ENCODE results near the gene RBFA. TPM values are rescaled to one million over a fixed set of nuclear protein-coding genes. Genes with fewer than 3 reads are reported as not detected.

The RBFA gene
- total and polyA plus RNA-seq, 2 donors (not counting 3 experiments of a cell fraction or from before 2014, with no cell fraction given) = 27.4 to 34.8 TPM

GRCh38 chr18:79989195-79989497, 45.1 kb upstream of the RBFA start:
- DNase-seq (ENCODE audit: low read depth, low spot score) = peak; percentile 11
- Histone ChIP-seq H3K27ac (ENCODE audit: insufficient read depth, low read depth, low read length) (no peak overlapping the region), H4K20me1 (replicated peaks; ENCODE audit: control insufficient read depth, extremely low read depth, insufficient read depth, low read length) (no peaks in the 10 kb centered on the region), H3K9ac (replicated peaks; ENCODE audit: extremely low read depth, insufficient read depth, low read length) (peak overlapping the region; percentile 67), H3K9me3 (replicated peaks; ENCODE audit: control insufficient read depth, insufficient read depth, low read length) (no peaks in the 10 kb centered on the region), H2AFZ (ENCODE audit: low read depth, low read length) (no peak overlapping the region), H3K4me3 (replicated peaks in 1 of 3; ENCODE audit: insufficient read depth in 1 of 3, low read depth in 1 of 3, low read length in 3 of 3) (peak overlapping the region in 2 of 3 experiments; percentile 96), H3K36me3 (ENCODE audit: control insufficient read depth in 2 of 2, extremely low read depth in 1 of 2, insufficient read depth in 2 of 2, low read length in 2 of 2) (peaks cover 2 to 4% of the 10 kb centered on the region in 2 experiments), H3K9me1 (replicated peaks; ENCODE audit: control insufficient read depth, extremely low read depth, insufficient read depth, low read length) (no peaks in the 10 kb centered on the region), H3K27me3 (ENCODE audit: control insufficient read depth in 2 of 2, insufficient read depth in 2 of 2, low read length in 2 of 2) (peaks cover 0 to under 1% of the 10 kb centered on the region in 2 experiments), H3K4me2 (ENCODE audit: insufficient read depth, low read length) (peak overlapping the region; percentile 45), H3K4me1 (ENCODE audit: control insufficient read depth, extremely low read depth, insufficient read depth, low read length) (peaks cover 13% of the 10 kb centered on the region), H3K79me2 (ENCODE audit: control insufficient read depth, insufficient read depth, low read length) (peaks cover 41% of the 10 kb centered on the region)
- CTCF ChIA-PET = interaction anchor here (2.7 kb wide), 1 partner anchor 45 kb away, joined by 24 read pairs; the partner anchor contains the start of gene RBFA
- FAIRE-seq = no peak
- dilution Hi-C loops (cut with MboI; ENCODE audit: extremely low pct_ligation_motif_present, low sequenced_read_pairs) = no loop called here
- intact Hi-C loops (cut with micrococcal nuclease) = loop anchor here (5.0 kb wide), 1 partner anchor 612 kb away; no protein-coding TSS in a partner anchor
- no TSS peak for BruUV-seq (replicated peaks)
- POLR2A ChIA-PET = interaction anchor here (1.6 kb wide), 1 partner anchor 45 kb away, joined by 7 read pairs; the partner anchor contains the start of gene RBFA
- no peak for TF ChIP-seq GATA2 (IDR thresholded peaks at IDR 0.05; ENCODE audit: insufficient read depth, insufficient read length, low read depth, low read length)
- TF ChIP-seq MAX (IDR thresholded peaks at IDR 0.05; ENCODE audit: insufficient read depth, insufficient read length) = no peak
- TF ChIP-seq POLR2AphosphoS5 (IDR thresholded peaks at IDR 0.05; ENCODE audit: insufficient read depth, low read depth, low read length) = no peak
- TF ChIP-seq FOS (IDR thresholded peaks at IDR 0.05; ENCODE audit: borderline replicate concordance, insufficient read depth, low read length) = no peak
- no peak for TF ChIP-seq CTCF (IDR thresholded peaks at IDR 0.05; ENCODE audit: extremely low read depth in 1 of 2, insufficient read depth in 1 of 2, low read depth in 1 of 2, low read length in 2 of 2)
- TF ChIP-seq MYC (IDR thresholded peaks at IDR 0.05; ENCODE audit: low read depth, low read length) = no peak
- TF ChIP-seq JUN (IDR thresholded peaks at IDR 0.05; ENCODE audit: borderline replicate concordance, insufficient read depth, insufficient read length, low read depth) = no peak
- TF ChIP-seq EZH2 (IDR thresholded peaks at IDR 0.05; ENCODE audit: borderline replicate concordance, low read depth, low read length, severe bottlenecking) = no peak
- no peak for TF ChIP-seq POLR2A (IDR thresholded peaks at IDR 0.05; ENCODE audit: low read depth, low read length)
